NOMO-1 treated with DMSO at 0.1 percent for 48 hours (cell line): Measurements from ENCODE around the gene MSN.
"Not testable (repeated sequence)": the region's sequence is repeated elsewhere in the genome, so short reads cannot be mapped to it uniquely, and the experiment has no call there.

Experiments used
- DNase-seq: peaks from one replicate; lab custom pipeline; 2025; ENCODE audit not compliant: unreplicated experiment; lab: John Stamatoyannopoulos, UW

The MSN gene

GRCh38 chrX:65667503-65668376 lies at the start of gene MSN:
TSS of gene MSN (plus strand) at chrX:65667654. CDS start at chrX:65667842, 188 bp downstream.
- DNase-seq: peak; percentile 25

GRCh38 chrX:65620096-65620705 lies 47.3 kb upstream of the MSN start:
- DNase-seq: not testable (repeated sequence)

GRCh38 chrX:65630771-65631170 lies 36.7 kb upstream of the MSN start:
- no peak for DNase-seq

GRCh38 chrX:65633826-65634225 lies 33.6 kb upstream of the MSN start:
- no peak for DNase-seq

GRCh38 chrX:65634732-65635131 lies 32.7 kb upstream of the MSN start:
- DNase-seq: no peak

- DNase-seq: no peak
These were observed 32.1 kb upstream of the MSN start for GRCh38 chrX:65635378-65635777.

- no peak for DNase-seq
These were observed 31.6 kb upstream of the MSN start for GRCh38 chrX:65635822-65636221.

GRCh38 chrX:65636261-65636660 lies 31.2 kb upstream of the MSN start:
- not testable (repeated sequence) for DNase-seq

- DNase-seq: no peak
These were observed 30.1 kb upstream of the MSN start for GRCh38 chrX:65637335-65637734.

- DNase-seq: no peak
These were observed 24.5 kb upstream of the MSN start for GRCh38 chrX:65642914-65643491.

- DNase-seq: no peak
These were observed 23.9 kb upstream of the MSN start for GRCh38 chrX:65643531-65644052.

GRCh38 chrX:65644621-65645289 lies 22.7 kb upstream of the MSN start:
- DNase-seq: no peak

GRCh38 chrX:65647801-65648200 lies 19.7 kb upstream of the MSN start:
- no peak for DNase-seq

- no peak for DNase-seq
These were observed 15.4 kb upstream of the MSN start for GRCh38 chrX:65652098-65652497.

- not testable (repeated sequence) for DNase-seq
These were observed 10.4 kb upstream of the MSN start for GRCh38 chrX:65657009-65657441.

GRCh38 chrX:65657659-65658058 lies 9.8 kb upstream of the MSN start:
- DNase-seq: no peak

- no peak for DNase-seq
These were observed 9.2 kb upstream of the MSN start for GRCh38 chrX:65658229-65658628.

- DNase-seq: no peak
These were observed 324 bp upstream of the MSN start for GRCh38 chrX:65667157-65667502.

GRCh38 chrX:65668377-65669310 lies 1.2 kb downstream of the MSN start:
- DNase-seq: peak; percentile 81

- DNase-seq: no peak
These were observed 3.8 kb downstream of the MSN start for GRCh38 chrX:65671286-65671685.
